Keratinocyte (primary cell): ENCODE data around the gene CEP63.

Source experiments
- CTCF ChIP-seq, 3 experiments: IDR thresholded peaks in 1 of 3; conservative IDR thresholded peaks in 1 of 3; optimal IDR thresholded peaks in 1 of 3; 2 replicates in 2 of 3; 3 replicates in 1 of 3; pipeline versions ENCODE3 to v1.5.1; 2011; ENCODE audit warnings: low read length in 3 of 3, mild to moderate bottlenecking in 3 of 3, moderate library complexity in 2 of 3, control low read depth in 1 of 3, inconsistent platforms in 1 of 3; ENCODE audit not compliant: insufficient read depth in 2 of 3; ENCODE audit errors: extremely low read depth in 1 of 3
- EZH2 ChIP-seq: IDR thresholded peaks from one replicate; pipeline ENCODE4 v1.6.1; 2012; ENCODE audit warnings: inconsistent platforms, mild to moderate bottlenecking, low read length, moderate library complexity

DNA sequence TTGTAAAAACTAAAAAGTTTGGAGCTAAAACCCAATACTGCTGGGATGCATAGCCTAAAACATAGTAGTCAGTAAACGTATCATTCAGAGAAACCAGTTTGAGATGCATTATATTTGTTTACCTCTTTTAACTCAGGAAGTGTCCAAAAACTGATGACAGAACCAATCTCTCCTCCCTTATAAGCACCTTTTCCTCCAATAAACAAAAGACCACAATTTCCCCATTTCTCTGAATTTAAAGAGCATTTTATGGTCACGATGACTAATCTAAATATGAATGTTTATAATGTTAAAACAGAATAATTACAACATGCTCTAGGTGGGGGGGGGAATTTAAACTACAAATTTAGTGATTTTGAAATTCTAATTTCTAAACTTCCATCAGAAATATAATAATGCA, 58.5 kb downstream of the CEP63 start:
- TF ChIP-seq CTCF (optimal IDR thresholded peaks at IDR 0.05 in 1 of 3, IDR thresholded peaks at IDR 0.05 in 1 of 3, conservative IDR thresholded peaks at IDR 0.05 in 1 of 3; ENCODE audit: extremely low read depth in 1 of 3, insufficient read depth in 2 of 3, low read length in 3 of 3) (no peak), EZH2 (no peak)
